AG04449 (cell line): ENCODE data around the gene CCP110.

Source experiments
- CTCF ChIA-PET: fragments of 350-600 bp; formaldehyde crosslinking; extraction: SDS; loops from one replicate; lab custom pipeline; 2021; ENCODE audit warnings: antibody characterized with exemption; lab: Yijun Ruan, JAX
- POLR2A ChIA-PET: fragments of 400-600, 350-600 bp; formaldehyde crosslinking; extraction: SDS; loops from one replicate; lab custom pipeline; 2020; ENCODE audit warnings: antibody characterized with exemption, inconsistent platforms; lab: Yijun Ruan, JAX
- DNase-seq: peaks from one replicate; pipeline ENCODE4 v3.0.0-alpha.2; 2010; ENCODE audit warnings: low read depth, low spot score
- H3K4me3 ChIP-seq: 2 replicates; pipeline ENCODE4 v1.5.1; 2011; ENCODE audit warnings: low read depth, mild to moderate bottlenecking, control low read depth, low read length
- CTCF ChIP-seq: IDR thresholded peaks from one replicate; pipeline ENCODE4 v1.5.1; 2011; ENCODE audit warnings: mild to moderate bottlenecking, moderate library complexity, low read length, control low read depth, inconsistent platforms; ENCODE audit not compliant: insufficient read depth; ENCODE audit errors: missing control alignments

The CCP110 gene

GRCh38 chr16:19482291-19482690 lies 41.5 kb upstream of the CCP110 start:
- TF ChIP-seq CTCF = no peak
- H3K4me3 ChIP-seq = no peak overlapping the region
- ChIA-PET CTCF (no interaction called here), POLR2A (no interaction called here)
- DNase-seq = no peak

- DNase-seq = no peak
- CTCF ChIA-PET = no interaction called here
- H3K4me3 ChIP-seq = no peak overlapping the region
- POLR2A ChIA-PET = no interaction called here
- TF ChIP-seq CTCF = no peak
These were observed 39.6 kb upstream of the CCP110 start for GRCh38 chr16:19484096-19484495.

- H3K4me3 ChIP-seq = no peak overlapping the region
- no peak for DNase-seq
- ChIA-PET CTCF (no interaction called here), POLR2A (no interaction called here)
- TF ChIP-seq CTCF = no peak
These were observed 38.1 kb upstream of the CCP110 start for GRCh38 chr16:19485611-19486010.

- CTCF ChIA-PET = no interaction called here
- POLR2A ChIA-PET = no interaction called here
- no peak for DNase-seq
- no peak for TF ChIP-seq CTCF
- no peak overlapping the region for H3K4me3 ChIP-seq
These were observed 37.7 kb upstream of the CCP110 start for GRCh38 chr16:19486051-19486450.

- TF ChIP-seq CTCF = no peak
- POLR2A ChIA-PET = no interaction called here
- no peak overlapping the region for H3K4me3 ChIP-seq
- CTCF ChIA-PET = no interaction called here
- no peak for DNase-seq
These were observed 36.9 kb upstream of the CCP110 start for GRCh38 chr16:19486750-19487325.

- ChIA-PET POLR2A (no interaction called here), CTCF (interaction anchor here (1.2 kb wide), 1 partner anchor 15 kb away, joined by 6 read pairs; no protein-coding TSS in a partner anchor)
- no peak for DNase-seq
- no peak for TF ChIP-seq CTCF
- H3K4me3 ChIP-seq = no peak overlapping the region
These were observed 35.5 kb upstream of the CCP110 start for GRCh38 chr16:19488213-19488640.
